SIG-M5 (cell line): ENCODE results near the gene SGF29.
"Not testable (repeated sequence)": the region's sequence is repeated elsewhere in the genome, so short reads cannot be mapped to it uniquely, and the experiment has no call there.

Source experiments
- DNase-seq: peaks from one replicate; lab custom pipeline; 2025; lab: John Stamatoyannopoulos, UW

Gene SGF29

GRCh38 chr16:28566233-28566925 is 12.7 kb downstream of the SGF29 start:
- DNase-seq = not testable (repeated sequence)

- no peak for DNase-seq
Measured at GRCh38 chr16:28567292-28567691, 13.6 kb downstream of the SGF29 start.

- no peak for DNase-seq
Measured at GRCh38 chr16:28569021-28569420, 15.3 kb downstream of the SGF29 start.

- no peak for DNase-seq
Measured at GRCh38 chr16:28569968-28570752, 16.4 kb downstream of the SGF29 start.

GRCh38 chr16:28572696-28573510 is 19.2 kb downstream of the SGF29 start:
- no peak for DNase-seq

DNA sequence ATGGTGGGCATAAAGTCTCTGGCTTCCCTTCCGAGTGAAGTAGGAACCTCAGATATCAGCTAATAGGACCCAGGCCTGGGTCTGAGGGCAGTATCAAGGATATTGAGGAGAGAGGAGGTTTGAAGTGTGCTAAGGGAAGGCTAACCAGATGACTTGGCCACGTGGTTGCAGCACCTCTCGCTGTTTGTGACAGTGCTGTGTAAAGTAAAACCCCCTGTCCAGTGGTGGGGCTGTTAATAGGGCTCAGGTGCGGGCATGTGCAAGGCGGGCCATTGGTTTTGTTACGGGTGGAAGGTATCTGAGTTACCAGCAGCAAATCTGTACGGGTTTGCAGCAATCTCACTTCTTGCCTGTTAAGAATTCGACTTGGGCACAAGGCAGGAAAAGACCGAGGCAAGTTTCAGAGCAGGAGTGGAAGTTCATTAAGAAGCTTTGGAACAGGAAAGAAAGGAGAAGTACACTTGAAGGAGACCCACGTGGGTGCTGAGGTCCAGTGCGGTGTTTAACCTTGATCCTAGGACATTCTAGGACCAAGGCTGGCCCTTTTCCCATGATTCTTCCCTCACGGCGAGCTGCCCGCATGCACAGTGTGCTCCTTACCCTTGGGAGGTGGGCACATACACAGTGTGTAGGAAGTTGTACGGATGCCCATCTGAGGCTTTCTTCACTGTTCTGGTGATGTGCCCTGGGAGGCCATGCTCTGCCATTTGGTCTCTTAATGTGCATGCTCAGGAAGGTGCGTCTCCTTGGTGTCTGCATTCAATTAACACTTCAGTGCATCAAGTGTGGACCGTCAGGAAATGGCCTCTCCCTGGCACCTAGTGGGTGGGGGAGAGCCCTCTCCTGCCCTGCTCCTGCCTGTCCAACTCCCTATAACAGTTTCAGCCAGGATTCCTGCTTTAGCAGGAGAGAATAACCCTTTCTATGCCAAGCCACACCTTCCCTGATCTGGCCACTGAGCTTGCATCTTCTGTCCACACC is 20.3 kb downstream of the SGF29 start:
- DNase-seq = no peak

GRCh38 chr16:28574925-28575324 is 21.2 kb downstream of the SGF29 start:
- DNase-seq = no peak

DNA sequence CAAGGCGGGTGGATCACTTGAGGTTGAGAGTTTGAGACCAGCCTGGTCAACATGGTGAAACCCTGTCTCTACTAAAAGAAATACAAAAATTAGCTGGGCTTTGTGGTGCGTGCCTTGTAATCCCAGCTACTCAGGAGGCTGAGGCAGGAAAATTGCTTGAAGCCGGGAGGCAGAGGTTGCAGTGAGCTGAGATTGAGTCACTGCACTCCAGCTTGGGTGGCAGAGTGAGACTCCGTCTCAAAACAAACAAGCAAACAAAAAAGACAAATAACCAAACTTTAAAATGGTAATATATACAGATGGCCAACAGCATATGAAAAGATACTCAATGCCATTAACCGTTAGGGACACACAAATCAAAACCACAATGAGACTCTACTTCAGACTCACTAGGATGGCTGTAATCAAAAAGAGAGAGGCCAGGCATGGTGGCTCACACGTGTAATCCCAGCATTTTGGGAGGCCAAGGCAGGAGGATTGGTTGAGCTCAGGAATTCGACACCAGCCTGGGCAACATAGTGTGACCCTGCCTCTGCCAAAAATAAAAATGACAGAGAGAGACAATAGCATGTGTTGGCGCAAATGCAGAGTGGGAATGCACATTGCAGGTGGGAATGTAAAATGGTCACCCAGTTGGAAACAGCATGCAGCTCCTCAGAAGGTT is 21.9 kb downstream of the SGF29 start:
- no peak for DNase-seq

DNA sequence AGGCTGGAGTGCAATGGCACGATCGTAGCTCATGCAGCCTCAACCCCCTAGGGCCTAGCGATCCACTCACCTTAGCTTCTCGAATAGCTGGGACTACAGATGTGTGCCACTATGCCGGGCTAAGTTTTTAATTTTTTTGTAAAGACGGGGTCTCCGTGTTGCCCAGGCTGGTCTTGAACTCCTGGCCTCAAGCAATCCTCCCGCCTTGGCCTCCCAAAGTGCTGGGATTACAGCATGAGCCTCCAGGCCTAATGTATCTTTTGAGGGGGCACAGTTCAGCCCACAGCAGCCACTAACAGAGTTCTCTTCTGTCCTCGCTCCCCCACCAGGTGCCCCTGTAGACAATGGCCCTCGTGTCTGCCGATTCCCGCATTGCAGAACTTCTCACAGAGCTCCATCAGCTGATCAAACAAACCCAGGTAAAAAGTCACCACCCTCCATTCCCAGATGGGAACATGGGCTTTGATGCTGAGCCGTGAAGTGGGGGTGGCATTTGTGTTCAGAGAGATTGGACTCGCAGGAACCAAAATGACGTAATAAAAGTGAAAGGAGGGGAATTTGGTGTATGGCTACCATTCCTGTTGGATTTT is 27.1 kb downstream of the SGF29 start:
- no peak for DNase-seq

- DNase-seq = no peak
Measured at GRCh38 chr16:28585674-28586073, 32.0 kb downstream of the SGF29 start.

- DNase-seq = no peak
Measured at GRCh38 chr16:28586466-28586865, 32.7 kb downstream of the SGF29 start.

- no peak for DNase-seq
Measured at GRCh38 chr16:28587386-28587785, 33.7 kb downstream of the SGF29 start.

- no peak for DNase-seq
Measured at GRCh38 chr16:28589069-28589468, 35.3 kb downstream of the SGF29 start.

- no peak for DNase-seq
Measured at GRCh38 chr16:28589930-28590329, 36.2 kb downstream of the SGF29 start.

DNA sequence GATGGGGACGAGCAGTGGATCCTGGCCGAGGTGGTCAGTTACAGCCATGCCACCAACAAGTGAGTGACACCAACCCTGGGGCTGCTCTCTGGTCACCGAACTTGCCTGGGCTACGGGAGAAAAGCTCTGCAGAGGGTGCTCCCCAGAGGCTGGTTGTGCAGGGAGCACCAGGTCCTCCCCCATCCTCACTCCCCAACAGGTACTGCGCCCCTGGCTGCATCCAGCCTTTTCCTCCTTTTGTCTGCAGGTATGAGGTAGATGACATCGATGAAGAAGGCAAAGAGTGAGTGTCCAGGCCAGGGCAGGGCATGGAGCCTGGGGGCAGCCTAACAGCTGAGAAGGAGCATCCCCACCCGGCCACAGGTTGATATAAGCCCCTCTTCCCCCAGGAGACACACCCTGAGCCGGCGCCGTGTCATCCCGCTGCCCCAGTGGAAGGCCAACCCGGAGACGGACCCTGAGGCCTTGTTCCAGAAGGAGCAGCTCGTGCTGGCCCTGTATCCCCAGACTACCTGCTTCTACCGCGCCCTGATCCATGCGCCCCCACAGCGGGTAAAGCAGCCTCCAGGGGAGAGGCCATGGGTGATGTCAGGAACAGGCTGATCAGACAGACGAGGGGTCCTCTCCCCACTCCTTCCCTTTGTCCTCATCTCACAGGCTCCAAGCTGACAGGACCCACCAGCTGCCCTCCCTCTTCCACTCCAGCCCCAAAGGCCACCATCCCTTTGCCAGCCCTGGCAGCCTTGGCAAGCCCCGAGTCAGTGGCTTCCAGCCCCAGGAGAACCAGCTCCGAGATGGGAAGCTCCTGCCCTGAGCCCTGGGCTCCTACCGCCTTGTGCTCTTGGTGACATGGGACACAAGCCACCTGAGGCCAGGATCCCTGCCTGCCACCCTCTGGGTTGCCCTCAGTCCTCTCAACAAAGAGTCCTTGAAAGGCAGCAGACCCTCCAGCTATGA is 36.9 kb downstream of the SGF29 start:
- DNase-seq = no peak

DNA sequence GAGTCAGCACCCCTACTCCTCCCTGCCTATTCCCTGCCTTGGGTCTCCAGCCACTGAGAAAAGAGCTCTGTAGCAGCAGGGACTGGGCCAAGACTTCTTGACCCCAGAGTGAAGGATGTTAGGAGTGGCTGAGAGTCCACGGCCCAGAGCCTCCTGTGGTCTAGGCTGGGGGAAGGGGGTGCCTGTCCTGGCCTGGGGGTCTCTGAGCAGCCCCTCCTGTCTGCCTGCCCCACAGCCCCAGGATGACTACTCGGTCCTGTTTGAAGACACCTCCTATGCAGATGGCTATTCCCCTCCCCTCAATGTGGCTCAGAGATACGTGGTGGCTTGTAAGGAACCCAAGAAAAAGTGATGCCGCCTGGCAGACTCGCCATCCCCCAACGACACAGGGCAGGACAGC is 37.6 kb downstream of the SGF29 start:
- no peak for DNase-seq

- DNase-seq = no peak
Measured at GRCh38 chr16:28592511-28592910, 38.8 kb downstream of the SGF29 start.

DNA sequence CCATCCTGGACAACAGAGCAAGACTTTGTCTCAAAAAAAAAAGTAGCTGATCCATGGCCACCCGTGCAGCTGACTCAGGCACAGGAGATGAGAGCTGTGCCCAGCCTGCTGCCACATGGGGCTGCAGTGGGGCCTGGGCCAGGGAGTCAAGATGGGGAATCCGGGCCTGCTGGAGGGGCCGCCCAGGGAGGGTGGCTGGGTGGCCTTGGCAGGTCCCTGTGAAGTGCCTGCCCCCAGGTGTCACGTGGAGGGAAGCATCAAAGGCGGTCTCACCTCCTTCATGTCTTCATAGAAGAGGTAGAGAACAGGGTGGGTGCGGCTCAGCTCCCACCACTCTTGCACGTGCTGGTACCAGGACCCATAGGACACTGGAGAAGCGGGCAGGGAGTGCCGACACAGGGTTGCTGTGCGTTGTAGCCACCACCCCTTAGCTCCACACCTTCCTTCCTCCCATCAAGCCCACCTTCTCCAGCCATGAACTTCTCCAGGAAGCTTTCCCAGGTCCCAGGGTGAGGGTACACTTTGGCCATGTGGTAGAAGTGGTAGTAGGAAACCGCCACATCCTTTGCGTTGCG is 39.3 kb downstream of the SGF29 start:
- no peak for DNase-seq

GRCh38 chr16:28595451-28595850 is 41.7 kb downstream of the SGF29 start:
- not testable (repeated sequence) for DNase-seq
